Naive thymus-derived CD4-positive, alpha-beta T cell (primary cell): ENCODE measurements around the gene RMDN3. TPM values are rescaled to one million over a fixed set of nuclear protein-coding genes. Genes with fewer than 3 reads are reported as not detected.

ENCODE experiments used
- ATAC-seq: fragments of 150-1000 bp; cut with Tn5 transposase; 2 replicates; pipeline ENCODE4 v1.10.0; 2021; ENCODE audit warnings: mild to moderate bottlenecking, moderate library complexity
- CTCF ChIA-PET: fragments of 350-600 bp; sonication (Branson Sonifier 250); formaldehyde crosslinking; loops from one replicate; lab custom pipeline; 2021; ENCODE audit warnings: antibody characterized with exemption; lab: Charles Lee
- POLR2A ChIA-PET: fragments of 350-600 bp; sonication (Branson Sonifier 250); formaldehyde crosslinking; loops from one replicate; lab custom pipeline; 2021; ENCODE audit warnings: antibody characterized with exemption, inconsistent platforms; lab: Charles Lee
- DNase-seq, 9 donors: peaks; one replicate each; pipeline versions ENCODE4 v3.0.0 to v3.0.0-alpha.2; 2020 to 2022; ENCODE audit warnings: mixed read lengths in 1 of 9
- H3K27ac ChIP-seq: one replicate; pipeline ENCODE4 v1.7.0; 2013; ENCODE audit warnings: mild to moderate bottlenecking, low read depth, low read length, moderate library complexity
- H3K27me3 ChIP-seq, 2 donors: one replicate each; pipeline ENCODE4 v1.7.0; 2013; ENCODE audit warnings: low read length in 2 of 2, mild to moderate bottlenecking in 2 of 2, moderate library complexity in 2 of 2; ENCODE audit not compliant: control insufficient read depth in 2 of 2, insufficient read depth in 2 of 2
- H3K36me3 ChIP-seq, 3 experiments: 1 replicate in 2 of 3; 2 replicates in 1 of 3; pipeline ENCODE4 v1.7.0; 2013; ENCODE audit warnings: low read length in 3 of 3, mild to moderate bottlenecking in 3 of 3, moderate library complexity in 1 of 3; ENCODE audit not compliant: insufficient read depth in 3 of 3, control insufficient read depth in 2 of 3
- H3K4me1 ChIP-seq, 2 donors: one replicate each; pipeline ENCODE4 v1.7.0; 2013; ENCODE audit warnings: low read length in 2 of 2, mild to moderate bottlenecking in 2 of 2, moderate library complexity in 1 of 2; ENCODE audit not compliant: control insufficient read depth in 2 of 2, insufficient read depth in 2 of 2
- H3K4me3 ChIP-seq: 2 replicates; pipeline ENCODE4 v1.7.0; 2013; ENCODE audit warnings: mild to moderate bottlenecking, low read length
- H3K9me3 ChIP-seq, 3 experiments: 1 replicate in 2 of 3; 2 replicates in 1 of 3; pipeline ENCODE4 v1.7.0; 2013; ENCODE audit warnings: low read length in 3 of 3; ENCODE audit not compliant: control insufficient read depth in 2 of 3
- H3K27ac Mint-ChIP-seq, 9 donors: one replicate each; pipeline ENCODE4 v1.8.0; 2020 to 2022; ENCODE audit warnings: mixed read lengths in 9 of 9, mild to moderate bottlenecking in 8 of 9, moderate library complexity in 5 of 9, inconsistent platforms in 2 of 9
- H3K27me3 Mint-ChIP-seq, 5 donors: one replicate each; pipeline ENCODE4 v1.8.0; 2021 to 2022; ENCODE audit warnings: mixed read lengths in 5 of 5, mild to moderate bottlenecking in 1 of 5
- H3K36me3 Mint-ChIP-seq, 5 donors: one replicate each; pipeline ENCODE4 v1.8.0; 2020 to 2022; ENCODE audit warnings: mixed read lengths in 5 of 5, mild to moderate bottlenecking in 3 of 5, inconsistent platforms in 1 of 5
- H3K4me1 Mint-ChIP-seq, 7 donors: one replicate each; pipeline ENCODE4 v1.8.0; 2020 to 2022; ENCODE audit warnings: mixed read lengths in 7 of 7, mild to moderate bottlenecking in 3 of 7, inconsistent platforms in 1 of 7
- H3K4me3 Mint-ChIP-seq, 10 donors: one replicate each; pipeline ENCODE4 v1.8.0; 2020 to 2022; ENCODE audit warnings: mild to moderate bottlenecking in 10 of 10, mixed read lengths in 10 of 10, moderate library complexity in 6 of 10, inconsistent platforms in 2 of 10
- H3K9me3 Mint-ChIP-seq, 11 donors: one replicate each; pipeline ENCODE4 v1.8.0; 2020 to 2022; ENCODE audit warnings: mixed read lengths in 11 of 11, mild to moderate bottlenecking in 4 of 11, inconsistent platforms in 1 of 11, moderate library complexity in 1 of 11
- intact Hi-C, 2 donors: fragments of 100-400 bp; cut with micrococcal nuclease; formaldehyde crosslinking; loops; one replicate each; pipeline ENCODE4 v1.15.1; 2023
- polyA plus RNA-seq, 2 donors: library from polyadenylated mRNA; unstranded; fragments of 300-500 nt; fragmentation: Illumina TruSeq; gene quantifications; one replicate each; pipeline ENCODE4 v1.2.3, GENCODE V29; 2021
- total RNA-seq, 6 experiments: library from RNA in 5 of 6; stranded (reverse) in 5 of 6; gene quantifications; 1 replicate in 5 of 6; 2 replicates in 1 of 6; pipeline ENCODE4 v1.2.3 and lab custom pipeline; 2021 to 2026

Gene RMDN3
- total and polyA plus RNA-seq, 7 experiments from 2014 or later, result 15.7 to 44.0 (median 21.6) TPM

- POLR2A ChIA-PET, result interaction anchor here (0.5 to 2.0 kb wide), 2 partner anchors 29 to 53 kb away, joined by 3 to 5 read pairs; partner anchors contain the start of gene RAD51
- H3K36me3 ChIP-seq, result peaks cover 2 to 89% (median 14%) of the 10 kb centered on the region in 3 experiments
Measured at GRCh38 chr15:40747685-40748631, 7.1 kb downstream of the RMDN3 start.

DNA sequence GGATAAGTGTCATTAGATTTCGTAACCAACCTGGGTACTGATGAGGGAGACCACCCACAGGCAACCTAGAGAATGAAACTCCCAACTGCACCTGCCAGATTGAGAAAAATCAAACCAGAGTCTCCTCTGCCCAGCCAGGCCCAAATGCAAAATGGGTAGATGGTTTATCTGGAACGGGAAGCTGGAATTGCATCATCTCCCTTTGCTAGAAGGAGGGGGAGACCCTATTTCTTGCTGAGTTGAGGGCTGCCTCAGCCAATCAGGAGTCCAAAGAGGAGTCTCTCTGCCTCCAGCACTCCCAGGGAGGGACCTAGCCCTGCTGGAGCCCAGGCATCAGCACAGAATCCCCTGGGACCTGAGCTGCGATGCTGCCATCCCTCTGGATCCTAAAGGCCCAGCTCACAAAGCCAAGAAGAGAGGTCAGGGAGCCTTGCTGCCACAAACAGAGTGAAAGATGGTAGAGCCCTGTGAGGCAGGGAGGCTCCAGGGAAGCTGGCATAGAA is 8.1 kb downstream of the RMDN3 start:
- intact Hi-C loops, result loop anchor here in 1 of 2 donors (1.0 kb wide), 1 partner anchor 35 kb away; no protein-coding TSS in a partner anchor
- H3K27ac ChIP-seq, result no peak overlapping the region
- ChIA-PET CTCF (interaction anchor here (0.6 kb wide), 1 partner anchor 157 kb away, joined by 3 read pairs; no protein-coding TSS in a partner anchor), POLR2A (interaction anchor here (2.0 kb wide), 1 partner anchor 52 kb away, joined by 5 read pairs; the partner anchor contains the start of gene RAD51)
- H3K36me3 Mint-ChIP-seq, result peaks cover 0 to 50% (median 10%) of the 10 kb centered on the region in 5 donors
- H3K27me3 Mint-ChIP-seq, result no peaks in the 10 kb centered on the region
- H3K27ac Mint-ChIP-seq, result peak overlapping the region in 1 of 9 donors; percentile 36
- ATAC-seq, result no peak
- no peak for DNase-seq
- H3K9me3 ChIP-seq, result no peaks in the 10 kb centered on the region
- no peaks in the 10 kb centered on the region for H3K27me3 ChIP-seq
- H3K36me3 ChIP-seq, result peaks cover 6 to 87% (median 14%) of the 10 kb centered on the region in 3 experiments
- peaks cover 0 to 20% of the 10 kb centered on the region in 2 donors for H3K4me1 ChIP-seq
- H3K9me3 Mint-ChIP-seq, result no peaks in the 10 kb centered on the region
- H3K4me3 Mint-ChIP-seq, result no peak overlapping the region
- H3K4me1 Mint-ChIP-seq, result peaks cover 0 to 44% (median 9%) of the 10 kb centered on the region in 7 donors
- no peak overlapping the region for H3K4me3 ChIP-seq

More at GRCh38 chr15:40747685-40748631, 7.1 kb downstream of the RMDN3 start:
- H3K9me3 ChIP-seq, result no peaks in the 10 kb centered on the region
- peaks cover 0 to 49% (median 10%) of the 10 kb centered on the region in 5 donors for H3K36me3 Mint-ChIP-seq
- H3K27me3 Mint-ChIP-seq, result no peaks in the 10 kb centered on the region
- CTCF ChIA-PET, result interaction anchor here (0.6 to 1.0 kb wide), 2 partner anchors 34 to 158 kb away, joined by 3 read pairs; no protein-coding TSS in a partner anchor
- ATAC-seq (no peak), DNase-seq (no peak)
- H3K4me1 Mint-ChIP-seq, result peaks cover 6 to 45% (median 18%) of the 10 kb centered on the region in 7 donors
- peaks cover 0 to 19% of the 10 kb centered on the region in 2 donors for H3K4me1 ChIP-seq
- no peak overlapping the region for H3K27ac Mint-ChIP-seq
- no peaks in the 10 kb centered on the region for H3K9me3 Mint-ChIP-seq
- no peak overlapping the region for H3K4me3 ChIP-seq
- no peak overlapping the region for H3K27ac ChIP-seq
- no peaks in the 10 kb centered on the region for H3K27me3 ChIP-seq
- no peak overlapping the region for H3K4me3 Mint-ChIP-seq
- intact Hi-C loops, result no loop called here

DNA sequence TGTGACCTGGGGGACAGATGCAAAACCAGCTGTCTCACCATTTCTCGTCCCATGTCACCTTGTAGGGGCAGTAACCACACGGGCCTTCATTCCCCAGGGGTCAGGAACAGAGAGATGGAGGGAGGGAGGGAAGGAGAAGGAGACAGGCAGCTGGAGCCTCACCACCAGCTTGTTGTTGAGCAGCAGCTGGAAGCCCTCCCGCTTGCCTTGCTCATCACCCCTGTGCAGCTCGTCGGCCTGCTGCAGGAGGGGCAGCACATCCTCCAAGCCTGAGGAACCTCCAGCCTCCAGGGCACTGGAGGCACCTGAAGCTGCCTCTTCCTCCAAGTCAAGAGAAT is 10.3 kb downstream of the RMDN3 start:
- Histone ChIP-seq H3K36me3 (peaks cover 0 to 80% (median 6%) of the 10 kb centered on the region in 3 experiments), H3K4me3 (no peak overlapping the region), H3K27me3 (no peaks in the 10 kb centered on the region), H3K27ac (no peak overlapping the region), H3K4me1 (peaks cover 0 to 20% of the 10 kb centered on the region in 2 donors), H3K9me3 (no peaks in the 10 kb centered on the region)
- no peak for ATAC-seq
- ChIA-PET POLR2A (no interaction called here), CTCF (interaction anchor here (0.9 to 1.9 kb wide), 3 partner anchors 38 to 304 kb away, joined by 4 to 7 read pairs (median 5); partner anchors contain the start of gene BAHD1)
- Mint-ChIP-seq H3K4me3 (peak overlapping the region in 1 of 10 donors; percentile 74), H3K9me3 (no peaks in the 10 kb centered on the region), H3K27ac (peak overlapping the region in 1 of 9 donors; percentile 94), H3K27me3 (no peaks in the 10 kb centered on the region), H3K36me3 (peaks cover 0 to 40% (median 10%) of the 10 kb centered on the region in 5 donors), H3K4me1 (peaks cover 0 to 42% (median 0%) of the 10 kb centered on the region in 7 donors)
- no peak for DNase-seq
- intact Hi-C loops, result loop anchor here in 1 of 2 donors (5.0 kb wide), 2 partner anchors 38 to 47 kb away; partner anchors contain the start of gene RAD51

GRCh38 chr15:40743921-40744814 is 10.9 kb downstream of the RMDN3 start:
- DNase-seq (peak in 1 of 9 donors; percentile 68), ATAC-seq (peak; percentile 90)
- ChIA-PET POLR2A (interaction anchor here (0.6 kb wide), 1 partner anchor 135 kb away, joined by 4 read pairs; no protein-coding TSS in a partner anchor), CTCF (interaction anchor here (0.6 to 1.9 kb wide), 5 partner anchors 26 to 304 kb away, joined by 3 to 11 read pairs (median 5); partner anchors contain the start of gene BAHD1)
- peaks cover 0 to 40% (median 0%) of the 10 kb centered on the region in 7 donors for H3K4me1 Mint-ChIP-seq
- Histone ChIP-seq H3K36me3 (peaks cover 0 to 80% (median 6%) of the 10 kb centered on the region in 3 experiments), H3K27ac (no peak overlapping the region), H3K4me3 (no peak overlapping the region), H3K9me3 (no peaks in the 10 kb centered on the region), H3K27me3 (no peaks in the 10 kb centered on the region), H3K4me1 (peaks cover 0 to 20% of the 10 kb centered on the region in 2 donors)
- intact Hi-C loops, result loop anchor here in 1 of 2 donors (1.0 to 5.0 kb wide), 3 partner anchors 11 to 47 kb away; partner anchors contain the start of genes RAD51 and RMDN3
- peak overlapping the region in 3 of 9 donors; percentile 30 to 94 (median 69) for H3K27ac Mint-ChIP-seq
- peaks cover 0 to 39% (median 10%) of the 10 kb centered on the region in 5 donors for H3K36me3 Mint-ChIP-seq
- no peaks in the 10 kb centered on the region for H3K27me3 Mint-ChIP-seq
- H3K4me3 Mint-ChIP-seq, result peak overlapping the region in 2 of 10 donors; percentile 25 to 74
- H3K9me3 Mint-ChIP-seq, result no peaks in the 10 kb centered on the region

- ChIA-PET POLR2A (no interaction called here), CTCF (interaction anchor here (1.1 kb wide), 1 partner anchor 27 kb away, joined by 3 read pairs; no protein-coding TSS in a partner anchor)
- intact Hi-C loops, result loop anchor here in 1 of 2 donors (1.0 to 5.0 kb wide), 3 partner anchors 12 to 46 kb away; partner anchors contain the start of genes RAD51 and RMDN3
Measured at GRCh38 chr15:40743485-40743901, 11.6 kb downstream of the RMDN3 start.

More at GRCh38 chr15:40743485-40743901, 11.6 kb downstream of the RMDN3 start:
- DNase-seq, result no peak
- Histone ChIP-seq H3K36me3 (peaks cover 0 to 84% (median 6%) of the 10 kb centered on the region in 3 experiments), H3K4me1 (peaks cover 0 to 20% of the 10 kb centered on the region in 2 donors), H3K9me3 (no peaks in the 10 kb centered on the region), H3K27ac (no peak overlapping the region), H3K27me3 (no peaks in the 10 kb centered on the region), H3K4me3 (no peak overlapping the region)
- Mint-ChIP-seq H3K4me3 (peak overlapping the region in 2 of 10 donors; percentile 16 to 74), H3K36me3 (peaks cover 0 to 40% (median 10%) of the 10 kb centered on the region in 5 donors), H3K4me1 (peaks cover 0 to 40% (median 0%) of the 10 kb centered on the region in 7 donors), H3K27me3 (no peaks in the 10 kb centered on the region), H3K27ac (peak overlapping the region in 1 of 9 donors; percentile 94), H3K9me3 (no peaks in the 10 kb centered on the region)
- peak; percentile 51 for ATAC-seq
